Endothelial cell of umbilical vein (primary cell): ENCODE measurements around the gene FGD6. TPM values are rescaled to one million over a fixed set of nuclear protein-coding genes. Genes with fewer than 3 reads are reported as not detected.

Experiments
- BruUV-seq: library from RNA; stranded (reverse); fragments of 400-500 nt; replicated peaks from 2 replicates; lab custom pipeline; 2021; lab: Mats Ljungman, UMichigan
- CTCF ChIA-PET: fragments of 300-600, 350-600 bp; sonication (Branson Sonifier 250); formaldehyde crosslinking; loops from one replicate; lab custom pipeline; 2021; ENCODE audit warnings: antibody characterized with exemption, inconsistent platforms; lab: Charles Lee
- POLR2A ChIA-PET: fragments of 300-600, 350-600 bp; sonication (Branson Sonifier 250); formaldehyde crosslinking; loops from one replicate; lab custom pipeline; 2021; ENCODE audit warnings: antibody characterized with exemption, inconsistent platforms; lab: Charles Lee
- DNase-seq: peaks from one replicate; pipeline ENCODE4 v3.0.0-alpha.2; 2011; ENCODE audit warnings: low read depth, low spot score
- FAIRE-seq: peaks from 2 replicates; lab custom pipeline; 2011; peaks lifted over from hg19 to GRCh38; lab: Jason Lieb, UNC
- H2AFZ ChIP-seq: 2 replicates; pipeline ENCODE4 v1.6.0; 2012; ENCODE audit warnings: low read depth, low read length, control low read depth, inconsistent platforms
- H3K27ac ChIP-seq: 2 replicates; pipeline ENCODE4 v1.5.1; 2011; ENCODE audit warnings: low read depth, mild to moderate bottlenecking, control low read depth, low read length, moderate library complexity; ENCODE audit not compliant: insufficient read depth
- H3K27me3 ChIP-seq, 2 experiments: 2 replicates each; pipeline versions ENCODE4 v1.6.0 to v1.6.1; 2011; ENCODE audit warnings: low read length in 2 of 2, mixed read lengths in 1 of 2; ENCODE audit not compliant: control insufficient read depth in 2 of 2, insufficient read depth in 2 of 2
- H3K36me3 ChIP-seq, 2 experiments: 2 replicates in 1 of 2; 3 replicates in 1 of 2; pipeline ENCODE4 v1.5.1; 2011; ENCODE audit warnings: low read length in 2 of 2, mild to moderate bottlenecking in 1 of 2, moderate library complexity in 1 of 2; ENCODE audit not compliant: control insufficient read depth in 2 of 2, insufficient read depth in 2 of 2; ENCODE audit errors: extremely low read depth in 1 of 2
- H3K4me1 ChIP-seq: 3 replicates; pipeline ENCODE4 v1.5.1; 2011; ENCODE audit warnings: mild to moderate bottlenecking, low read length; ENCODE audit not compliant: control insufficient read depth, insufficient read depth; ENCODE audit errors: extremely low read depth
- H3K4me2 ChIP-seq: 2 replicates; pipeline ENCODE4 v1.6.1; 2011; ENCODE audit warnings: low read length, control low read depth, mixed read lengths; ENCODE audit not compliant: insufficient read depth
- H3K4me3 ChIP-seq, 3 experiments: fragments of 200-600 bp in 1 of 3; sonication (generic), shearing (Covaris generic) in 1 of 3; replicated peaks in 1 of 3; 2 replicates each; pipeline ENCODE4 v1.5.1; 2011 to 2016; ENCODE audit warnings: control low read depth in 3 of 3, low read length in 3 of 3, mild to moderate bottlenecking in 2 of 3, inconsistent platforms in 1 of 3, low read depth in 1 of 3, moderate library complexity in 1 of 3; ENCODE audit not compliant: insufficient read depth in 1 of 3
- H3K79me2 ChIP-seq: 2 replicates; pipeline ENCODE4 v1.6.0; 2012; ENCODE audit warnings: low read length, inconsistent platforms; ENCODE audit not compliant: control insufficient read depth, insufficient read depth
- H3K9ac ChIP-seq: replicated peaks from 2 replicates; pipeline ENCODE3; 2011; ENCODE audit warnings: low read length, control low read depth; ENCODE audit not compliant: insufficient read depth; ENCODE audit errors: extremely low read depth
- H3K9me1 ChIP-seq: replicated peaks from 3 replicates; pipeline ENCODE4 v1.6.0; 2011; ENCODE audit warnings: mild to moderate bottlenecking, low read length; ENCODE audit not compliant: control insufficient read depth, insufficient read depth; ENCODE audit errors: extremely low read depth
- H3K9me3 ChIP-seq: replicated peaks from 2 replicates; pipeline ENCODE4 v1.5.1; 2012; ENCODE audit warnings: low read length, inconsistent platforms; ENCODE audit not compliant: control insufficient read depth, insufficient read depth
- H4K20me1 ChIP-seq: replicated peaks from 2 replicates; pipeline ENCODE3; 2011; ENCODE audit warnings: mild to moderate bottlenecking, low read length; ENCODE audit not compliant: control insufficient read depth, insufficient read depth; ENCODE audit errors: extremely low read depth
- CTCF ChIP-seq, 2 donors: IDR thresholded peaks; 1 replicate in 1 of 2; 2 replicates in 1 of 2; pipeline ENCODE4 v1.5.1; 2011; ENCODE audit warnings: low read length in 2 of 2, mild to moderate bottlenecking in 2 of 2, moderate library complexity in 2 of 2, control low read depth in 1 of 2, inconsistent platforms in 1 of 2, low read depth in 1 of 2; ENCODE audit not compliant: insufficient read depth in 1 of 2; ENCODE audit errors: extremely low read depth in 1 of 2
- EZH2 ChIP-seq: IDR thresholded peaks from 2 replicates; pipeline ENCODE4 v1.6.1; 2012; ENCODE audit warnings: borderline replicate concordance, low read depth, mild to moderate bottlenecking, moderate library complexity, low read length, inconsistent platforms; ENCODE audit not compliant: severe bottlenecking
- FOS ChIP-seq: IDR thresholded peaks from 2 replicates; pipeline ENCODE4 v1.6.1; 2011; ENCODE audit warnings: mild to moderate bottlenecking, low read length, moderate library complexity, borderline replicate concordance; ENCODE audit not compliant: insufficient read depth
- GATA2 ChIP-seq: IDR thresholded peaks from 2 replicates; pipeline ENCODE4 v1.7.0; 2011; ENCODE audit warnings: low read depth, mild to moderate bottlenecking, moderate library complexity, mixed read lengths, low read length; ENCODE audit not compliant: insufficient read length, insufficient read depth
- JUN ChIP-seq: IDR thresholded peaks from 2 replicates; pipeline ENCODE4 v1.6.1; 2011; ENCODE audit warnings: borderline replicate concordance, low read depth; ENCODE audit not compliant: insufficient read length, insufficient read depth
- MAX ChIP-seq: IDR thresholded peaks from 2 replicates; pipeline ENCODE4 v1.6.1; 2011; ENCODE audit not compliant: insufficient read depth, insufficient read length
- MYC ChIP-seq: IDR thresholded peaks from one replicate; pipeline ENCODE4 v1.6.1; 2011; ENCODE audit warnings: mild to moderate bottlenecking, low read depth, low read length
- POLR2A ChIP-seq: IDR thresholded peaks from 2 replicates; pipeline ENCODE4 v1.6.1; 2012; ENCODE audit warnings: low read depth, mild to moderate bottlenecking, control low read depth, low read length
- POLR2AphosphoS5 ChIP-seq: IDR thresholded peaks from 2 replicates; pipeline ENCODE4 v1.6.1; 2012; ENCODE audit warnings: low read depth, mild to moderate bottlenecking, control low read depth, low read length, moderate library complexity; ENCODE audit not compliant: insufficient read depth
- dilution Hi-C: fragments of 300-500 bp; cut with MboI; formaldehyde crosslinking; loops from one replicate; pipeline ENCODE4 v1.15.0; 2019; ENCODE audit warnings: low sequenced_read_pairs; ENCODE audit not compliant: extremely low pct_ligation_motif_present
- intact Hi-C: fragments of 100-400 bp; cut with micrococcal nuclease; formaldehyde crosslinking; loops from one replicate; pipeline ENCODE4 v1.10.0; 2022
- polyA plus RNA-seq, 4 experiments: library from polyadenylated mRNA; depleted of rRNA in 3 of 4; stranded (reverse) in 3 of 4; unstranded in 1 of 4; fragments of >200 nt; gene quantifications; 2 replicates each; pipeline versions ENCODE4 v1.2.1 to v1.2.3, GENCODE V29; 2011 to 2012; ENCODE audit warnings: missing spikeins in 1 of 4
- total RNA-seq: library from RNA; stranded (reverse); gene quantifications from 2 replicates; pipeline ENCODE4 v1.2.3, GENCODE V29; 2021

FGD6 gene
- total and polyA plus RNA-seq, 2 donors (not counting 3 experiments of a cell fraction or from before 2014, with no cell fraction given), result 5.9 to 14.0 TPM

- H3K4me1 ChIP-seq, result no peaks in the 10 kb centered on the region
- H2AFZ ChIP-seq, result no peak overlapping the region
- H3K4me3 ChIP-seq, result no peak overlapping the region
- H3K9me1 ChIP-seq, result no peaks in the 10 kb centered on the region
- no peaks in the 10 kb centered on the region for H3K27me3 ChIP-seq
- no peak overlapping the region for H3K27ac ChIP-seq
- FAIRE-seq (no peak), DNase-seq (no peak)
- H3K79me2 ChIP-seq, result no peaks in the 10 kb centered on the region
- BruUV-seq, result no TSS peak
- no peak overlapping the region for H3K9ac ChIP-seq
- POLR2A ChIA-PET, result interaction anchor here (0.7 kb wide), 1 partner anchor 28 kb away, joined by 5 read pairs; no protein-coding TSS in a partner anchor
- H3K36me3 ChIP-seq, result peaks cover 11 to 24% of the 10 kb centered on the region in 2 experiments
- TF ChIP-seq POLR2A (no peak), JUN (no peak), MYC (no peak), GATA2 (no peak), EZH2 (no peak), MAX (no peak), FOS (no peak), CTCF (IDR thresholded peaks at IDR 0.05; ENCODE audit: extremely low read depth in 1 of 2, insufficient read depth in 1 of 2, low read depth in 1 of 2, low read length in 2 of 2) (no peak), POLR2AphosphoS5 (no peak)
- dilution Hi-C loops (no loop called here), intact Hi-C loops (no loop called here)
- CTCF ChIA-PET, result interaction anchor here (0.5 to 0.7 kb wide), 3 partner anchors 284 to 525 kb away, joined by 3 read pairs; no protein-coding TSS in a partner anchor
- H3K4me2 ChIP-seq, result no peak overlapping the region
- no peaks in the 10 kb centered on the region for H4K20me1 ChIP-seq
- no peaks in the 10 kb centered on the region for H3K9me3 ChIP-seq
These were observed 157.3 kb downstream of the FGD6 start for GRCh38 chr12:95059984-95060383.
